Tibial nerve (tissue), 4 donors: ENCODE measurements around the gene GRIN2A.

Experiments used
- CTCF ChIP-seq, 5 experiments: fragments of 200-600 bp in 3 of 5; fragments of 450-650 bp in 2 of 5; sonication (generic) in 3 of 5; IDR thresholded peaks; one replicate each; pipeline ENCODE4 v1.5.1; 2016 to 2019; ENCODE audit warnings: antibody characterized with exemption in 5 of 5, mild to moderate bottlenecking in 3 of 5, moderate library complexity in 2 of 5
- EP300 ChIP-seq, 2 donors: sonication (generic); formaldehyde crosslinking; IDR thresholded peaks; one replicate each; pipeline ENCODE4 v1.6.1; 2017; ENCODE audit warnings: antibody characterized with exemption in 2 of 2, mild to moderate bottlenecking in 1 of 2
- POLR2A ChIP-seq, 2 donors: fragments of 450-650 bp; IDR thresholded peaks; one replicate each; pipeline ENCODE4 v1.6.1; 2017; ENCODE audit warnings: antibody characterized with exemption in 2 of 2, mild to moderate bottlenecking in 2 of 2, moderate library complexity in 2 of 2

- TF ChIP-seq POLR2A (IDR thresholded peaks at IDR 0.05) (no peak), EP300 (IDR thresholded peaks at IDR 0.05) (no peak), CTCF (IDR thresholded peaks at IDR 0.05) (no peak)
Observed at GRCh38 chr16:10080051-10080772, 102.0 kb downstream of the GRIN2A start.
